ENCODE measurements around the gene CYBA. TPM values are rescaled to one million over a fixed set of nuclear protein-coding genes. Genes with fewer than 3 reads are reported as not detected.
"Not testable (repeated sequence)": the region's sequence is repeated elsewhere in the genome, so short reads cannot be mapped to it uniquely, and the experiment has no call there.

Gene CYBA
- total RNA-seq, 2 experiments from 2014 or later, result 155 to 200 TPM

DNA sequence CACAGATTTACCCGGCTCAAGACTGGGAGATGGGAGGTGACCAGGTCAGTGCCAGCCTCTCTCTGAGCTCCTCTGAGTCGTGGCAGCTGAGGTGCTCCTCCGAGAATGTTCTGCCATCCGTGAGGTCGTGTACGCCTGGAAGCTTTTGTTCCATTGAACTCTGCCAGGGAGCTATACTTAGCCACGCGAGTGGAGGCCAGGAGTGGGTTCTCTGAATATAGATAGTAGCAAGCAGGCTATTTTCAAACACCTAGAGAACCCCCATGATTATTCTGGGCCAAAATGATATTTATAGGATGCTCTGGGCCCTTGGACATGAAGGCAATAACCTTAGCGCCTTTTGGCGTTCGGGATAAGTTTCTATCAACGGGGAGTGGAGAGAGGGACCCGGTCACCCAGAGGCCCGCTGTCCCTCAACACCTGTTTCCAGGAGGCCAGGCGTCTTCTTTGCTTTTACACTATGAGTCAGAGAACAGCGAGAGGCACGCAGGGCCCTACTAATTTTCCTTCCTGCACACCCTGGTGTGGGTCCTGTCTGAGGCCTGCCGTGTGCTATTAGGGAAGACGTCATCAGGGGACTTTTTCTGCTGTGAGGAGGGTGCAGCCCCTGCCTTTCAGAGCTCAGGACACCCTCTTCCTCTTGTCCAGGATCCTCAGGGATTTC, 23.0 kb upstream of the CYBA start:
- ChIA-PET POLR2A (no interaction called here), CTCF (interaction anchor here (1.0 to 1.5 kb wide), 2 partner anchors 8 to 11 kb away, joined by 3 read pairs; no protein-coding TSS in a partner anchor)
- intact Hi-C loops (cut with DNase I, micrococcal nuclease), result no loop called here
- Mint-ChIP-seq H3K36me3 (ENCODE audit: low read depth) (no peaks in the 10 kb centered on the region), H3K27me3 (no peaks in the 10 kb centered on the region), H3K9me3 (ENCODE audit: low read depth) (no peaks in the 10 kb centered on the region), H3K27ac (no peak overlapping the region), H3K4me1 (no peaks in the 10 kb centered on the region), H3K4me3 (no peak overlapping the region)
- ATAC-seq (no peak), DNase-seq (no peak)

DNA sequence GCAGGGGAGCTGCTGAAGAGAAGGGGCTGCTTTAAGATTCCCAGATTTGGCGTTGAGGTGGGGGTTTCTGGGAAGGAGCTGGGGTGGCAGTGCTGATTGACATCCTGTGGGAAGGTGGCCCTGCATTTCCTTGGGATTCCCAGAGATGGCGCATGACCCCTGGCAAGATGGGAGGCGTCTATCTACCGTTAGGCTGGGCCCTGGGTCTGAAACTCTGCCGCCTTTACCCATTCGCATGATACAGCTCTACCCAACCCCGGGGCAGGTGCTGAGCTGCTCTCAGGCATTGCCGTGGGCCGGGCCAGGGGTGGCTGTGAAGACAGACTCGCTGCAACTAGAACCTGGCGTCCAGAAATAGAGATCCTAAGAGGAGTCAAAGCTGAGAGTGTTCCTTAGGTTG, 21.9 kb upstream of the CYBA start:
- no peaks in the 10 kb centered on the region for H3K27me3 Mint-ChIP-seq
- H3K27ac Mint-ChIP-seq, result no peak overlapping the region
- ATAC-seq (no peak), DNase-seq (no peak)
- ChIA-PET POLR2A (no interaction called here), CTCF (interaction anchor here (0.5 to 1.5 kb wide), 3 partner anchors 9 to 45 kb away, joined by 3 read pairs; no protein-coding TSS in a partner anchor)
- intact Hi-C loops (cut with DNase I, micrococcal nuclease), result no loop called here
- no peaks in the 10 kb centered on the region for H3K4me1 Mint-ChIP-seq
- H3K9me3 Mint-ChIP-seq (ENCODE audit: low read depth), result no peaks in the 10 kb centered on the region
- peaks cover 2% of the 10 kb centered on the region for H3K36me3 Mint-ChIP-seq (ENCODE audit: low read depth)
- H3K4me3 Mint-ChIP-seq, result no peak overlapping the region

DNA sequence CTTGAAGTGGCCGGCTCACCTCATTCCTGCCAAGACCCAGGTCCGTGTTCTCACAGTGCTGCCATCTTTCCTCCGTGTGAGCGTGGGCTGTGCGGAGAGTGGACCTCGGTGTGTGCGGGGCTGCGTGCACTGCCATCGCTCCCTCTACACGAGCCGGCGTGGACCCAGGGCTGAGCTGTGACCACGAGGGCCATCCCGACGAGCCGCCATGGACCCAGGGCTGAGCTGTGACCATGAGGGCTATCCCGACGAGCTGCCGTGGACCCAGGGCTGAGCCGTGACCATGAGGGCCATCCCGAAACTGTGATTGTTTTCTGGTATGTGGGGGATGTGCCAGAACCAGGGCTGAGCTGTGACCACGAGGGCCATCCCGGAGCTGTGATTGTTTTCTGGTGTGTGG, 21.0 kb upstream of the CYBA start:
- DNase-seq (no peak), ATAC-seq (no peak)
- ChIA-PET POLR2A (no interaction called here), CTCF (interaction anchor here (2.7 kb wide), 1 partner anchor 8 kb away, joined by 8 read pairs; no protein-coding TSS in a partner anchor)
- H3K4me1 Mint-ChIP-seq, result no peaks in the 10 kb centered on the region
- H3K27ac Mint-ChIP-seq, result no peak overlapping the region
- no peak overlapping the region for H3K4me3 Mint-ChIP-seq
- no peaks in the 10 kb centered on the region for H3K27me3 Mint-ChIP-seq
- H3K36me3 Mint-ChIP-seq (ENCODE audit: low read depth), result peaks cover 2% of the 10 kb centered on the region
- intact Hi-C loops (cut with DNase I, micrococcal nuclease), result no loop called here
- no peaks in the 10 kb centered on the region for H3K9me3 Mint-ChIP-seq (ENCODE audit: low read depth)

DNA sequence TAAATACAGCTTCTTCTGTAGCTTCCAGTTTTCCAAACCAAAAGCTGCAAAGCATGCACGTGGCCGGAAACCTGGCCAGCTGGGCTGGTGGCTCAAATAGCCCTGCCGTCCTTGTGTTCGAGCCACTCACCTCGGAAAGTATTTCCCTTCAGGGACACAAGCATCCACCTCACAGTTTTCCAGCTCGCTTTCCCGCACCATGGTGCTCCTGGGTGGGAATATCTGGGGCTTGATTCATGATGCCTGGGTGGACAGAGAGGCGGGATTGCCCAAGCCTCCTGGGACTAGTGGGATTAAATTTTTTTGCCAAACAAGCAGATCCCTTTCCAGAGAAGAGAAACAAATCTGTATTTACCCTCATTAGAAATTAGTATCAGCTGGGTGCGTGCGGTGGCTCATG, 19.1 kb upstream of the CYBA start:
- no peaks in the 10 kb centered on the region for H3K4me1 Mint-ChIP-seq
- intact Hi-C loops (cut with DNase I, micrococcal nuclease), result no loop called here
- ChIA-PET CTCF (interaction anchor here (0.6 to 2.7 kb wide), 2 partner anchors 10 to 18 kb away, joined by 3 to 8 read pairs; no protein-coding TSS in a partner anchor), POLR2A (no interaction called here)
- H3K27me3 Mint-ChIP-seq, result no peaks in the 10 kb centered on the region
- H3K36me3 Mint-ChIP-seq (ENCODE audit: low read depth), result peaks cover 2% of the 10 kb centered on the region
- ATAC-seq (no peak), DNase-seq (no peak)
- no peak overlapping the region for H3K4me3 Mint-ChIP-seq
- H3K9me3 Mint-ChIP-seq (ENCODE audit: low read depth), result no peaks in the 10 kb centered on the region
- H3K27ac Mint-ChIP-seq, result no peak overlapping the region

DNA sequence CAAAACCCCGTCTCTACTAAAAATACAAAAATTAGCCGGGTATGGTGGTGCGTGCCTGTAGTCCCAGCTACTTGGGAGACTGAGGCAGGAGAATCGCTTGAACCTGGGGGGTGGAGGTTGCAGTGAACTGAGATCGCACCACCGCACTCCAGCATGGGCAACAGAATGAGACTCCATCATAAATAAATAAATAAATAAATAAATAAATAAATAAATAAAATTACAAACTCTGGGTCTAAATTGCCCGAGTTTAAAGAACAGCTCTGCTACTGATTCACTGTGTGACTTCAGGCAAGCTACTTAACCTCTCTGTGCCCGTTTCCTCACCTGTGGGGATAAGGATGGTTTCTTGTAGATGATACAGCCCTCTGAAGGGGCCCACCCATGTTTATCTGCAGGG, 18.6 kb upstream of the CYBA start:
- intact Hi-C loops (cut with DNase I, micrococcal nuclease); H3K36me3 Mint-ChIP-seq (ENCODE audit: low read depth); DNase-seq; H3K4me1 Mint-ChIP-seq; H3K27ac Mint-ChIP-seq; H3K27me3 Mint-ChIP-seq; H3K9me3 Mint-ChIP-seq (ENCODE audit: low read depth); H3K4me3 Mint-ChIP-seq; POLR2A ChIA-PET; ATAC-seq: not testable (repeated sequence)
- CTCF ChIA-PET, result interaction anchor here (0.6 to 2.7 kb wide), 2 partner anchors 11 to 17 kb away, joined by 3 to 8 read pairs; no protein-coding TSS in a partner anchor

DNA sequence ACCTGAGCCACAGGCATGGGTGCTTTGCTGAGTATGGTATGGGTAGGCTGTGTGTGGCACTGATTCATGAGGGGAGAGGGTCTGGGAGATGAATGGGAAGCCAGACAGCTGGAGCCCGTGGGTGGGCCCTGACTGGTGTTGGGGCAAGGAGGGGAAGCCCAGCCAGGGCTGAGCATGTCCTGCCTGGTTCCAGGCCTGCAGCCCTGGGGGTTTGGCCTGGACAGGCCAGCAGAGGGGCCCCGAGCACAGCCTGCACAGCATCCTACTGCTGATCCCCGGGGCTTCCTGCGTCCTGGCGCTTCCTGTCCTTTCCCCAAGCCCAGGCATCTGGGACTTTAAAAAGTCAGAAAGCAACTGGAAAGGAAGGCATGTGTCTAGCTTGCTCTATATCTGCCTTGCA, 16.6 kb upstream of the CYBA start:
- Mint-ChIP-seq H3K36me3 (ENCODE audit: low read depth) (peaks cover 2% of the 10 kb centered on the region), H3K4me1 (peaks cover 3% of the 10 kb centered on the region), H3K9me3 (ENCODE audit: low read depth) (no peaks in the 10 kb centered on the region), H3K27ac (no peak overlapping the region), H3K4me3 (no peak overlapping the region), H3K27me3 (no peaks in the 10 kb centered on the region)
- ATAC-seq, result no peak
- POLR2A ChIA-PET, result no interaction called here
- CTCF ChIA-PET, result interaction anchor here (0.8 kb wide), 1 partner anchor 18 kb away, joined by 3 read pairs; no protein-coding TSS in a partner anchor
- intact Hi-C loops (cut with DNase I, micrococcal nuclease), result no loop called here
- DNase-seq, result no peak

DNA sequence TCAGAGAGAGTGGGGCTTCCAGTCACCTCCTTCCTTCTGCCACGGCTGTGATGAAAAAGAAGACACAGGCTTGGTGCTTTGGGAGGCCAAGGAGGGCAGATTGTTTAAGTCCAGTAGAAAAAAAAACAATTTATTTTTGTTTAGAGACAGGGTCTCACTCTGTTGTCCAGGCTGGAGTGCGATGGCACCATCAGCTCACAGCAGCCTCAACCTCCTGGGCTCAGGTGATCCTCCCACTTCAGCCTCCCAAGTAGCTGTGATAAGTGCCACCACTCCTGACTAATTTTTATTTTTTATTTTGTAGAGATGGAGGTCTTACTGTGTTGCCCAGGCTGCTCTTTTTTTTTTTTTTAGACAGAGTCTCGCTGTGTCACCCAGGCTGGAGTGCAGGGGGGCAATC, 14.7 kb upstream of the CYBA start:
- Mint-ChIP-seq H3K36me3 (ENCODE audit: low read depth) (peaks cover 2% of the 10 kb centered on the region), H3K4me3 (no peak overlapping the region), H3K27ac (no peak overlapping the region), H3K4me1 (peaks cover 14% of the 10 kb centered on the region), H3K27me3 (no peaks in the 10 kb centered on the region), H3K9me3 (ENCODE audit: low read depth) (no peaks in the 10 kb centered on the region)
- ChIA-PET CTCF (interaction anchor here (1.3 to 1.6 kb wide), 3 partner anchors 15 to 72 kb away, joined by 4 to 5 read pairs (median 5); no protein-coding TSS in a partner anchor), POLR2A (no interaction called here)
- intact Hi-C loops (cut with DNase I, micrococcal nuclease), result no loop called here
- ATAC-seq (no peak), DNase-seq (no peak)

DNA sequence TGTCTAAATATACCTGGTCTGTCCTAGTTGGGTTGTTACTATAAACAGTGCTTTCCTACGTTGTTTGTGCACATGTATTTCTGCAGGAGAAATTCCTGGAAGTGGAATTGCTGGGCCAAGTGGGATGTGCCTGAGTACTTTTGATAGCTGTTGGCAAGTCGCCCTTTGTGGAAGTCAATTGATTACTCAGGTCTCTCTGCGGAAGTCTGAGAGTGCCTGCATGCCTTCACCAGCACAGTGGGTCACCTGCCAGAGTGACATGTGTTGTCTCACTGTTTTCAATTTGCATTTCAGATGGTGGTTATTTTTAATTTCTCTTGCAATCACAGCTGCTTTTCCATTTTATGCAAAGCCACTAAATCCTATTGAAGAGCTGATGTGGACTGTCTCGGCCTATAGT, 14.3 kb upstream of the CYBA start:
- Mint-ChIP-seq H3K4me3 (peak overlapping the region; percentile 37), H3K9me3 (ENCODE audit: low read depth) (no peaks in the 10 kb centered on the region), H3K36me3 (ENCODE audit: low read depth) (peaks cover 4% of the 10 kb centered on the region), H3K27ac (no peak overlapping the region), H3K4me1 (peaks cover 14% of the 10 kb centered on the region), H3K27me3 (no peaks in the 10 kb centered on the region)
- ChIA-PET CTCF (interaction anchor here (1.3 to 1.6 kb wide), 3 partner anchors 16 to 72 kb away, joined by 4 to 5 read pairs (median 5); no protein-coding TSS in a partner anchor), POLR2A (no interaction called here)
- DNase-seq, result no peak
- no peak for ATAC-seq
- intact Hi-C loops (cut with DNase I, micrococcal nuclease), result no loop called here

DNA sequence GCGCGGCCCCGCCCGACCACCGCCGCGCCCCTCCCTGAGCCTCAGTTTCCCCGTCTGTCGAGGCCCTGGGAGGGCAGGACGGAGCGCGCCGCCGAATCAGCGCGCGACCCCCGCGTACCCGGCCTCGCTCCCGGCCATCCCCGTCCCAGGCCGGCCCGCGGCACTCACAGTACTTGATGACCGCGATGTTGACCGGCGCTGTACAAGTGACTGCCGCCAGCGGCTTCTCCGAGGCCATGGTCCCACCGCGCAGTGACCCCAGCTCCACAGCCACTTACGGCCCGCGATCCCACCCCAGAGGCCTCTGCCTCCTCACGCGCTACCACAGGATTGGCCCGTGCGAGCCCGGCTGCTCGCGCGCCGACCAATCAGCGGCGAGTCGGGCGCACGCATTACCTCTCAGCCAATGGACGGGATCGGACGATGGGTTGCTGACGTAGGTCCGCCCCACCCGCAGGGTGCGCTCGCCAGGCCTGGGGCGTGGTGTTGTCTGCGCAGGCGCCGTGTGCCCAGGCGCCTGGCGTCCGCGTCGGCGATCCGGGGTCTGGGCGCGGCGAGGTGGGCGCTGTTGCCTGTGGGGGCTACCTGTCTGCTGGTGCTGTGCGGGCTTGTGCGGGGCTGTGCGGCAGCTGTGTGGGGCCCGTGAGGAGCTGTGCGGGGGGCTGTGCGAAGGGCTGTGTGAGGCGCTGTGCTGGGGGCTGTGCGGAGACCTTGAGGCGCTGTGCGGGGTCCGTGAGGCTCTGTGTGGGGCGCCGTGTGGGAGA, 12.2 kb upstream of the CYBA start, which contains the start of gene MVD:
TSS of gene MVD (minus strand) at position 249 of the 764 bp plus-strand sequence. CDS start at position 238, 11 bp downstream.
- H3K27ac Mint-ChIP-seq, result peak within 1 kb of the TSS; percentile 88
- ChIA-PET POLR2A (interaction anchor here (1.0 kb wide), 1 partner anchor 42 kb away, joined by 7 read pairs; no protein-coding TSS in a partner anchor), CTCF (interaction anchor here (0.8 to 2.1 kb wide), 2 partner anchors 18 to 22 kb away, joined by 3 to 7 read pairs; no protein-coding TSS in a partner anchor)
- ATAC-seq (peak; percentile 99), DNase-seq (peak; percentile 98)
- peaks cover 14% of the 10 kb centered on the region for H3K4me1 Mint-ChIP-seq
- no peaks in the 10 kb centered on the region for H3K9me3 Mint-ChIP-seq (ENCODE audit: low read depth)
- intact Hi-C loops (cut with DNase I, micrococcal nuclease), result loop anchor here (1.0 to 2.0 kb wide), 14 partner anchors 12 to 712 kb away; partner anchors contain the start of genes CYBA (in 2 of the 2), APRT (in 1 of the 2), BANP (in 1 of the 2) and CDH15 (in 1 of the 2)
- H3K27me3 Mint-ChIP-seq, result no peaks in the 10 kb centered on the region
- peaks cover 6% of the 10 kb centered on the region for H3K36me3 Mint-ChIP-seq (ENCODE audit: low read depth)
- peak within 1 kb of the TSS; percentile 92 for H3K4me3 Mint-ChIP-seq

DNA sequence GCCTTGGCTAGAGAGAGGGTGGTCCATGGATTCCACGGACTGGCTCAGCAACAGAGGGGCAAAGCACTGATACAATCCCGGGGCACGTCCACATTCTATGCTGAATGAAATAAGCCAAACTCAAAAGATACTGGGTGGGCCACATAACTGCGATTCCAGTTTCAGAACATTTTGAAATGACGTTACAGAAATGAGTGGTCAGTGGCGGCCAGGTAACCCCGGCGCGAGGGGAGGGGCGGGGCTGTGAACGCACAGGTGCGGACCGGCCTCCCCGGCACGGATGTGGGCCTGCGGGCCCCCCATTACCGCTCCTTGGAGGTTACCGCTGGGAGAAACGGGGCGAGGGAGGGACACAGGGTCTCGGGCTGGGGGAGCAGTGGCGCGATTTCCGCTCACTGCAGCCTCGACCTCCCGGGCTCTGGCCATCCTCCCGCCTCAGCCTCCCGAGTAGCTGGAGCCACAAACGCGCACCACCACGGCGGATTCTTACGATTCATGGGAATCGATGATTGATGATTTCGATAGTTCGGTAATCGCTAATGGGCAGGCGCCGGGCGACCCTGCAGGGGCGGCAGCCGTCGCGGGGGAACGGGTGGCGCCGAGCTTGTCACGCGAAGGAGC, 11.5 kb upstream of the CYBA start:
- peak overlapping the region; percentile 92 for H3K4me3 Mint-ChIP-seq
- no peaks in the 10 kb centered on the region for H3K27me3 Mint-ChIP-seq
- CTCF ChIA-PET, result interaction anchor here (2.1 kb wide), 1 partner anchor 23 kb away, joined by 7 read pairs; no protein-coding TSS in a partner anchor
- ATAC-seq (no peak), DNase-seq (peak; percentile 45)
- peak overlapping the region; percentile 86 for H3K27ac Mint-ChIP-seq
- H3K4me1 Mint-ChIP-seq, result peaks cover 14% of the 10 kb centered on the region
- intact Hi-C loops (cut with DNase I, micrococcal nuclease), result loop anchor here in 1 of 2 experiments (2.0 kb wide), 2 partner anchors 122 to 210 kb away; partner anchors contain the start of genes PIEZO1 and ZFPM1
- POLR2A ChIA-PET, result interaction anchor here (1.0 kb wide), 1 partner anchor 43 kb away, joined by 7 read pairs; no protein-coding TSS in a partner anchor
- peaks cover 6% of the 10 kb centered on the region for H3K36me3 Mint-ChIP-seq (ENCODE audit: low read depth)
- no peaks in the 10 kb centered on the region for H3K9me3 Mint-ChIP-seq (ENCODE audit: low read depth)

DNA sequence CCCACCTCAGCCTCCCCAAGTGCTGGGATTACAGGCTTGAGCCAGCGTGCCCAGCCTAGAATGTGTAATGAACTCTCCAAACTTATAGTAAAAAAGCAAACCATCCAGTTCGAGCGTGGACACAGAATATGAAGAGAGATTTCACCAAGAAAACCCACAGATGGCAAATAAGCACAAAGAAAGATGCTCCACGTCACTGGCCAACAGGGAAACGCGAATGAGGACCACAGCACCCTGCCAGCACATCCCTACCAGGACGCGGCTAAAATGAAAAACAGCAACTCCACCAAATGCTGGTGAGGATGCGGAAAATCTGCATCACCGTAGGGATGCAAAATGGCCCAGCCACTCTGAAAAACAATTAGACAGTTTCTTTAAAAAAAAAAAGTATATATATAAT, 10.6 kb upstream of the CYBA start:
- DNase-seq (no peak), ATAC-seq (no peak)
- Mint-ChIP-seq H3K9me3 (ENCODE audit: low read depth) (no peaks in the 10 kb centered on the region), H3K27me3 (no peaks in the 10 kb centered on the region), H3K36me3 (ENCODE audit: low read depth) (peaks cover 6% of the 10 kb centered on the region), H3K27ac (peak overlapping the region; percentile 59), H3K4me1 (peaks cover 14% of the 10 kb centered on the region), H3K4me3 (peak overlapping the region; percentile 92)
- intact Hi-C loops (cut with DNase I, micrococcal nuclease), result no loop called here
- CTCF ChIA-PET, result interaction anchor here (0.7 kb wide), 1 partner anchor 24 kb away, joined by 3 read pairs; no protein-coding TSS in a partner anchor
- POLR2A ChIA-PET, result no interaction called here

Data from activated CD4-positive, alpha-beta T cell treated with anti-CD3 and anti-CD28 coated beads for 36 hours (primary cell).